A673 (cell line): Measurements from ENCODE around the gene CACNA2D1. TPM values are rescaled to one million over a fixed set of nuclear protein-coding genes. Genes with fewer than 3 reads are reported as not detected.

ENCODE experiments used
- BruUV-seq: library from RNA; stranded (reverse); fragments of 400-500 nt; replicated peaks from 2 replicates; lab custom pipeline; 2021; lab: Mats Ljungman, UMichigan
- CTCF ChIA-PET: fragments of 300-600 bp; sonication (Branson Sonifier 250); formaldehyde crosslinking; loops from one replicate; lab custom pipeline; 2022; ENCODE audit warnings: antibody characterized with exemption; lab: Charles Lee
- POLR2A ChIA-PET: fragments of 300-600 bp; sonication (Branson Sonifier 250); formaldehyde crosslinking; loops from one replicate; lab custom pipeline; 2022; ENCODE audit warnings: antibody characterized with exemption; ENCODE audit not compliant: low non-redundant PET; lab: Charles Lee
- DNase-seq: peaks from one replicate; pipeline ENCODE4 v3.0.0-alpha.2; 2015; ENCODE audit warnings: low spot score
- H3K27ac ChIP-seq: fragments of 200-600 bp; sonication (generic); 2 replicates; pipeline ENCODE4 v1.5.1; 2016; ENCODE audit warnings: mixed run types, low read depth, mild to moderate bottlenecking, mixed read lengths, antibody characterized with exemption, low read length; ENCODE audit not compliant: poor library complexity, severe bottlenecking
- H3K27me3 ChIP-seq: fragments of 200-600 bp; sonication (generic); replicated peaks from 2 replicates; pipeline ENCODE4 v1.6.1; 2017; ENCODE audit warnings: mixed run types, low read depth, mild to moderate bottlenecking, mixed read lengths, antibody characterized with exemption, low read length; ENCODE audit not compliant: insufficient read depth, poor library complexity
- H3K36me3 ChIP-seq: fragments of 200-600 bp; sonication (generic); 2 replicates; pipeline ENCODE4 v1.6.1; 2016; ENCODE audit warnings: mixed run types, mild to moderate bottlenecking, mixed read lengths, antibody characterized with exemption, low read length; ENCODE audit not compliant: insufficient read depth, poor library complexity, severe bottlenecking
- H3K4me1 ChIP-seq: fragments of 200-600 bp; sonication (generic); 2 replicates; pipeline ENCODE4 v1.6.1; 2017; ENCODE audit warnings: mixed run types, mild to moderate bottlenecking, mixed read lengths, antibody characterized with exemption, low read length; ENCODE audit not compliant: insufficient read depth, poor library complexity, severe bottlenecking
- H3K4me3 ChIP-seq: fragments of 200-600 bp; sonication (generic); 2 replicates; pipeline ENCODE4 v1.5.1; 2016; ENCODE audit warnings: low read depth, mixed run types, mild to moderate bottlenecking, mixed read lengths, low read length; ENCODE audit not compliant: poor library complexity, severe bottlenecking
- H3K9me3 ChIP-seq: fragments of 200-600 bp; sonication (generic); 2 replicates; pipeline ENCODE4 v1.6.1; 2016; ENCODE audit warnings: mixed run types, low read depth, mild to moderate bottlenecking, mixed read lengths, antibody characterized with exemption, low read length; ENCODE audit not compliant: poor library complexity, severe bottlenecking
- EZH2 ChIP-seq: fragments of 200-600 bp; sonication (generic); IDR thresholded peaks from 2 replicates; pipeline ENCODE4 v1.6.1; 2017; ENCODE audit warnings: borderline replicate concordance, low read depth, mild to moderate bottlenecking, mixed read lengths, antibody characterized with exemption, low read length; ENCODE audit not compliant: poor library complexity, severe bottlenecking
- intact Hi-C: fragments of 100-400 bp; cut with micrococcal nuclease; formaldehyde crosslinking; loops from one replicate; pipeline ENCODE4 v1.10.0; 2022; ENCODE audit not compliant: unreplicated experiment
- total RNA-seq: library from RNA; stranded (reverse); gene quantifications from 2 replicates; pipeline ENCODE4 v1.2.3, GENCODE V29; 2021
- TF ChIP-seq, protein P1 (sequence below): fragments of 300-800, 200-600 bp; sonication (generic); conservative IDR thresholded peaks from 2 replicates; pipeline ENCODE4 v1.5.1; 2017; ENCODE audit warnings: low read depth, mild to moderate bottlenecking, antibody characterized with exemption, low read length, moderate library complexity, mixed read lengths

Gene CACNA2D1
- total RNA-seq, 1 experiment from 2014 or later: 49.1 TPM

DNA sequence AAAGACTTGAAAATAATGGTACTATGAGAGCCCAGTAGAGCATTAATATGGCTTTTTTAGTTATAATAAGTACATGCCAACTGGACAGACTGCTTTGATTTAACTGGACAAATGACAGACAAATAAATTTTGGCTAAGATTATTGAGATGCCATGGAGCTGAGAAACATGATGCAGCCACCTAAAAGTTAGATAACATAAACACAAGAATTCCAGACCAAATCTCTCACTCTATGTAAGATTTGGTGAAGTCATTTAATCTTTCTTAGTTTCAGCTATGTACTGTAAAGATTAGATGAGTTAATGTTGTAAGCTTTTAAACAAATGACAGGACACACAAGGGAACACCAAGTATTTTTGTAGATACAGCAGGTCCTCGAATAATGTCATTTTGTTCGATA, 118.2 kb downstream of the CACNA2D1 start:
- no TSS peak for BruUV-seq
- ChIA-PET CTCF (no interaction called here), POLR2A (no interaction called here)
- H3K4me1 ChIP-seq: peaks cover 3% of the 10 kb centered on the region
- no peaks in the 10 kb centered on the region for H3K36me3 ChIP-seq
- intact Hi-C loops: no loop called here
- TF ChIP-seq, protein P1, sequence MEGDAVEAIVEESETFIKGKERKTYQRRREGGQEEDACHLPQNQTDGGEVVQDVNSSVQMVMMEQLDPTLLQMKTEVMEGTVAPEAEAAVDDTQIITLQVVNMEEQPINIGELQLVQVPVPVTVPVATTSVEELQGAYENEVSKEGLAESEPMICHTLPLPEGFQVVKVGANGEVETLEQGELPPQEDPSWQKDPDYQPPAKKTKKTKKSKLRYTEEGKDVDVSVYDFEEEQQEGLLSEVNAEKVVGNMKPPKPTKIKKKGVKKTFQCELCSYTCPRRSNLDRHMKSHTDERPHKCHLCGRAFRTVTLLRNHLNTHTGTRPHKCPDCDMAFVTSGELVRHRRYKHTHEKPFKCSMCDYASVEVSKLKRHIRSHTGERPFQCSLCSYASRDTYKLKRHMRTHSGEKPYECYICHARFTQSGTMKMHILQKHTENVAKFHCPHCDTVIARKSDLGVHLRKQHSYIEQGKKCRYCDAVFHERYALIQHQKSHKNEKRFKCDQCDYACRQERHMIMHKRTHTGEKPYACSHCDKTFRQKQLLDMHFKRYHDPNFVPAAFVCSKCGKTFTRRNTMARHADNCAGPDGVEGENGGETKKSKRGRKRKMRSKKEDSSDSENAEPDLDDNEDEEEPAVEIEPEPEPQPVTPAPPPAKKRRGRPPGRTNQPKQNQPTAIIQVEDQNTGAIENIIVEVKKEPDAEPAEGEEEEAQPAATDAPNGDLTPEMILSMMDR: no peak
- TF ChIP-seq EZH2: no peak
- no peak overlapping the region for H3K4me3 ChIP-seq
- no peak overlapping the region for H3K27ac ChIP-seq
- no peak for DNase-seq
- no peaks in the 10 kb centered on the region for H3K27me3 ChIP-seq
- H3K9me3 ChIP-seq: no peaks in the 10 kb centered on the region

DNA sequence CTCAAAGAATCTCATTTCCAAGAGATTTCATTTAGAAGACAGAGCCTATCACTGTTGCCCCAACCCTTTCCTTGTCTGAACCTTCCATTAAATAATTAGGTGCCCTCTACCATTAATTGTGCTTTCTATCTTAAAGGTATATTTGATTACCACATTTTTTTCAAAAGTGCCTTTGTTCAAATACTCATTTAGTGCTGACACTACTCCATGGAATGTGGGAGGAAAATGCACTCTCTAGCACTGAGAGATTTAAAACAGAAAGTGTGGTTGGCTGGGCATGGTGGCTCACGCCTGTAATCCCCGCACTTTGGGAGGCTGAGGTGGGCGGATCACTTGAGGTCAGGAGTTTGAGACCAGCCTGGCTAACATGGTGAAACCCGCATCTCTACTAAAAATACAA, 119.8 kb downstream of the CACNA2D1 start:
- no peak overlapping the region for H3K27ac ChIP-seq
- TF ChIP-seq, protein P1: no peak
- no peak for TF ChIP-seq EZH2
- H3K9me3 ChIP-seq: no peaks in the 10 kb centered on the region
- intact Hi-C loops: no loop called here
- peaks cover 17% of the 10 kb centered on the region for H3K4me1 ChIP-seq
- no TSS peak for BruUV-seq
- CTCF ChIA-PET: no interaction called here
- POLR2A ChIA-PET: no interaction called here
- no peak overlapping the region for H3K4me3 ChIP-seq
- H3K27me3 ChIP-seq: no peaks in the 10 kb centered on the region
- no peaks in the 10 kb centered on the region for H3K36me3 ChIP-seq
- DNase-seq: no peak

DNA sequence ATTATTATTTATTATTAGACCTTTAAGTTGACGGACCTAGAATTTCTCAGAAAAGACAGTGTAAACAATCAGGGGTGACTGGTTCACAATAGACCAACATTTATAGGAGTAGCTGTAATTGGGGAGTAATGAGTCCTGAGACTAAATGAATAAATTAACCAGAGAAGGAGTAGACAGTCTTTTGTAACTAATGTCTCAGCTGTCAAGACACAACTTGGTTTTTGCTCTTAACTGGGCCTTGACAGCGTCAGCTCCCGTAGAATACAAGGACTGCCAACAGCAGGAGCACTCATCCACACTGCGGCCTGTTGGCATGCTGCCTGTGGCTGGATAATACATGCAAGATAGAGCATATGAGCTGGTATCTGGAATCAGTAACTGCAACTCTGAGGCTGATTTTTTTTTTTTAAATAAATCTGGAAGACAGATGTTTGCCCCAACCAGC, 123.9 kb downstream of the CACNA2D1 start:
- BruUV-seq: no TSS peak
- POLR2A ChIA-PET: interaction anchor here (0.6 kb wide), 1 partner anchor 26 kb away, joined by 4 read pairs; no protein-coding TSS in a partner anchor
- Histone ChIP-seq H3K9me3 (no peaks in the 10 kb centered on the region), H3K4me1 (peaks cover 36% of the 10 kb centered on the region), H3K27ac (peak overlapping the region; percentile 21), H3K36me3 (no peaks in the 10 kb centered on the region), H3K4me3 (no peak overlapping the region), H3K27me3 (no peaks in the 10 kb centered on the region)
- DNase-seq: peak; percentile 96
- TF ChIP-seq, protein P1: no peak
- TF ChIP-seq EZH2: no peak
- CTCF ChIA-PET: no interaction called here
- intact Hi-C loops: no loop called here
